ENCODE data around the gene IL1A. TPM values are rescaled to one million over a fixed set of nuclear protein-coding genes. Genes with fewer than 3 reads are reported as not detected.

Gene IL1A
- total and polyA plus RNA-seq, 9 of the 15 experiments (the other 6 are each of a cell fraction or from before 2014, with no cell fraction given), result 0.03 to 0.27 (median 0.14) TPM; not detected in 2

- Histone ChIP-seq H4K20me1 (replicated peaks; ENCODE audit: control insufficient read depth, insufficient read depth, low read length) (no peaks in the 10 kb centered on the region), H2AFZ (ENCODE audit: low read depth, low read length) (no peak overlapping the region), H3K9me3 (replicated peaks; ENCODE audit: control insufficient read depth, insufficient read depth, low read depth, low read length) (no peaks in the 10 kb centered on the region), H3K36me3 (ENCODE audit: control insufficient read depth, insufficient read depth, low read length) (peaks cover 13% of the 10 kb centered on the region; the same call in 1 of the 3 replicates), H3K9ac (ENCODE audit: insufficient read depth in 1 of 2, low read depth in 2 of 2, low read length in 2 of 2) (no peak overlapping the region), H3K79me2 (ENCODE audit: control insufficient read depth, insufficient read depth, low read length) (no peaks in the 10 kb centered on the region), H3K27me3 (ENCODE audit: control insufficient read depth in 2 of 2, insufficient read depth in 2 of 2, low read length in 2 of 2) (no peaks in the 10 kb centered on the region), H3K4me3 (no peak overlapping the region), H3K4me1 (replicated peaks in 1 of 2; ENCODE audit: control insufficient read depth in 2 of 2, insufficient read depth in 2 of 2, low read length in 2 of 2) (peaks cover under 1 to 4% of the 10 kb centered on the region in 2 experiments), H3K27ac (ENCODE audit: extremely low read depth, low read depth, low read length) (no peak overlapping the region), H3K4me2 (ENCODE audit: insufficient read depth, low read length) (no peak overlapping the region), H3K9me1 (ENCODE audit: control insufficient read depth, insufficient read depth, low read length) (no peaks in the 10 kb centered on the region)
- no peak for DNase-seq (ENCODE audit: extremely low read depth in 1 of 4, low spot score in 3 of 4)
- ChIA-PET CTCF (ENCODE audit: low intra/inter-chr PET ratio) (interaction anchor here (0.6 kb wide), 1 partner anchor 150 kb away, joined by 3 read pairs; no protein-coding TSS in a partner anchor), POLR2A (interaction anchor here (0.8 to 1.0 kb wide), 3 partner anchors 10 to 151 kb away, joined by 3 read pairs; no protein-coding TSS in a partner anchor)
- intact Hi-C loops (cut with micrococcal nuclease) (no loop called here), in situ Hi-C loops (cut with MboI) (no loop called here)
- WGBS (ENCODE audit: insufficient coverage, low coverage, missing lambda C conversion rate), result 39% methylated on average over 1 of the region's 1 CpG
- no peak for ATAC-seq
- BruUV-seq (replicated peaks), result no TSS peak
- FAIRE-seq, result no peak
- TF ChIP-seq NEUROD1 (IDR thresholded peaks at IDR 0.05; ENCODE audit: borderline replicate concordance, low read depth, low read length, partially characterized antibody) (no peak), YBX1 (IDR thresholded peaks at IDR 0.05) (no peak), VEZF1 (CRISPR knock-in tag; IDR thresholded peaks at IDR 0.05) (no peak), PTBP1 (IDR thresholded peaks at IDR 0.05; ENCODE audit: low read depth, low read length) (no peak), ZNF274 (IDR thresholded peaks at IDR 0.05; ENCODE audit: borderline replicate concordance, low read depth, low read length) (no peak), ZHX1 (conservative IDR thresholded peaks at IDR 0.05; ENCODE audit: low read length) (no peak), ZNF740 (CRISPR knock-in tag; IDR thresholded peaks at IDR 0.05) (no peak), ZNF740 (tag; IDR thresholded peaks at IDR 0.05) (no peak), SMC3 (conservative IDR thresholded peaks at IDR 0.05; ENCODE audit: insufficient read depth, low read depth, low read length) (no peak)
Measured at GRCh38 chr2:112733871-112734270, 50.4 kb downstream of the IL1A start.

Measured in K562 (cell line).